CD4-positive, alpha-beta memory T cell (primary cell): Measurements from ENCODE around the gene GADL1. TPM values are rescaled to one million over a fixed set of nuclear protein-coding genes. Genes with fewer than 3 reads are reported as not detected.

ENCODE experiments used
- CTCF ChIA-PET: fragments of 350-600 bp; sonication (Branson Sonifier 250); formaldehyde crosslinking; loops from one replicate; lab custom pipeline; 2021; ENCODE audit warnings: inconsistent platforms; ENCODE audit not compliant: partially characterized antibody; lab: Charles Lee
- POLR2A ChIA-PET: fragments of 350-600 bp; sonication (Branson Sonifier 250); formaldehyde crosslinking; loops from one replicate; lab custom pipeline; 2021; ENCODE audit not compliant: partially characterized antibody; lab: Charles Lee
- DNase-seq, 5 donors: peaks; one replicate each; pipeline versions ENCODE4 v3.0.0 to v3.0.0-alpha.2; 2020 to 2022; ENCODE audit warnings: mixed read lengths in 1 of 5
- H3K27ac ChIP-seq: one replicate; pipeline ENCODE4 v1.7.0; 2013; ENCODE audit warnings: low read depth, low read length
- H3K27me3 ChIP-seq: 2 replicates; pipeline ENCODE4 v1.7.0; 2013; ENCODE audit warnings: mild to moderate bottlenecking, low read length, moderate library complexity; ENCODE audit not compliant: insufficient read depth
- H3K36me3 ChIP-seq: 2 replicates; pipeline ENCODE4 v1.7.0; 2013; ENCODE audit warnings: mild to moderate bottlenecking, low read length, moderate library complexity; ENCODE audit not compliant: insufficient read depth
- H3K4me1 ChIP-seq: 2 replicates; pipeline ENCODE4 v1.7.0; 2013; ENCODE audit warnings: mild to moderate bottlenecking, low read length, moderate library complexity; ENCODE audit not compliant: insufficient read depth
- H3K4me3 ChIP-seq, 2 donors: one replicate each; pipeline ENCODE4 v1.7.0; 2013; ENCODE audit warnings: low read length in 2 of 2, mild to moderate bottlenecking in 1 of 2
- H3K9me3 ChIP-seq, 2 donors: one replicate each; pipeline ENCODE4 v1.7.0; 2013; ENCODE audit warnings: low read length in 2 of 2, control low read depth in 1 of 2; ENCODE audit not compliant: control insufficient read depth in 1 of 2
- H3K27ac Mint-ChIP-seq, 7 donors: one replicate each; pipeline ENCODE4 v1.8.0; 2020 to 2021; ENCODE audit warnings: mixed read lengths in 7 of 7, mild to moderate bottlenecking in 6 of 7, inconsistent platforms in 3 of 7, moderate library complexity in 3 of 7
- H3K27me3 Mint-ChIP-seq, 2 donors: one replicate each; pipeline ENCODE4 v1.8.0; 2020 to 2021; ENCODE audit warnings: mixed read lengths in 2 of 2
- H3K36me3 Mint-ChIP-seq, 2 donors: one replicate each; pipeline ENCODE4 v1.8.0; 2020 to 2021; ENCODE audit warnings: mixed read lengths in 2 of 2, inconsistent platforms in 1 of 2, mild to moderate bottlenecking in 1 of 2
- H3K4me1 Mint-ChIP-seq, 4 donors: one replicate each; pipeline ENCODE4 v1.8.0; 2020 to 2021; ENCODE audit warnings: mixed read lengths in 4 of 4, mild to moderate bottlenecking in 1 of 4
- H3K4me3 Mint-ChIP-seq, 8 donors: one replicate each; pipeline ENCODE4 v1.8.0; 2020 to 2021; ENCODE audit warnings: mixed read lengths in 8 of 8, mild to moderate bottlenecking in 7 of 8, moderate library complexity in 6 of 8, inconsistent platforms in 3 of 8
- H3K9me3 Mint-ChIP-seq, 8 donors: one replicate each; pipeline ENCODE4 v1.8.0; 2020 to 2021; ENCODE audit warnings: mixed read lengths in 8 of 8, mild to moderate bottlenecking in 5 of 8, inconsistent platforms in 3 of 8, moderate library complexity in 1 of 8
- intact Hi-C: fragments of 100-400 bp; cut with micrococcal nuclease; formaldehyde crosslinking; loops from one replicate; pipeline ENCODE4 v1.15.1; 2023
- polyA plus RNA-seq, 2 donors: library from polyadenylated mRNA; unstranded; fragments of 300-500 nt; fragmentation: Illumina TruSeq; gene quantifications; one replicate each; pipeline ENCODE4 v1.2.3, GENCODE V29; 2021
- total RNA-seq, 2 experiments: library from RNA; stranded (reverse); gene quantifications; one replicate each; pipeline ENCODE4 v1.2.3, GENCODE V29; 2021

The GADL1 gene
- total and polyA plus RNA-seq, 4 experiments from 2014 or later, result not detected

DNA sequence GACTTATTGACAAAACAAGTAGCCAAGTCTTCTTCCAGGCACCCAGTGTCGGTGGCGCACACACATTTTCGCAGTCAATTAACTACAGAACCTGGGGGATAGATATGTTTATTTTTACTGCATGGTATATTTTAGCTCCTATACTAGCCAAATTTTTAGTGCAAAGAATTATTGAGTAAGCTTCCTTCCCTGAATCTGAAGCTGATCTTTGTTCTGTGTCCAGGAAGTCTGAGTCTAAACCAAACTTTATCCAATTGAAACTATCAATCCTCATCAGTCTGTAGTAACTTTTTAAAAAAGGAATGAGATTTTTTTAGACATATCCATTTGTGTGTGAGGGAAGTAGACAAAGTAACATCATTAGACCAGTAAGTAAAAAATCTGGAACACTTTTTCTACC is 133.1 kb downstream of the GADL1 start:
- intact Hi-C loops, result loop anchor here (10.0 kb wide), 1 partner anchor 773 kb away; the partner anchor contains the start of gene STT3B

DNA sequence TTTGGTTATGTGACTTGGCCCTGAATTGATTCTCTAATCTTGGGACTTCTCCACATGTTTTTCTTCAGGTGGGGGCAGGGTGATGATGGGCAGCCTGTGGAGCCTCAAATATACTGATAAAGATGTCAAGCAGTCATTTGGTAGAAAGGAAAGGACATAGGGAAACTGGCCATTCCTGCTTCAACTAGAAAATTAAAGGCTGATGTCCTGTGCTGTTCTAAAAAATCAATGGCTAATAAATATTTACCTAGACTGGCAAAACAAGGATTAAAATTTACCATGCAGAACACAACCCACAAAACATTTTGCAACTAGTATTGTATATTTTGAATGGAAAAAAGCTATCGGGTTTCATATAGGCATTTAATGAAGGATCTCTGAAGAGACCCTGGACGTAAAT is 133.7 kb downstream of the GADL1 start:
- H3K9me3 ChIP-seq, result no peaks in the 10 kb centered on the region
- DNase-seq, result no peak
- Mint-ChIP-seq H3K9me3 (no peaks in the 10 kb centered on the region), H3K27ac (no peak overlapping the region), H3K4me3 (no peak overlapping the region), H3K4me1 (no peaks in the 10 kb centered on the region), H3K36me3 (no peaks in the 10 kb centered on the region), H3K27me3 (peaks cover 0 to 4% of the 10 kb centered on the region in 2 donors)
- no peak overlapping the region for H3K27ac ChIP-seq
- intact Hi-C loops, result loop anchor here (10.0 kb wide), 1 partner anchor 774 kb away; the partner anchor contains the start of gene STT3B
- CTCF ChIA-PET, result interaction anchor here (1.4 to 4.2 kb wide), 3 partner anchors 9 to 718 kb away, joined by 4 to 31 read pairs (median 15); no protein-coding TSS in a partner anchor
- no peaks in the 10 kb centered on the region for H3K36me3 ChIP-seq
- H3K4me3 ChIP-seq, result no peak overlapping the region
- POLR2A ChIA-PET, result no interaction called here
- no peaks in the 10 kb centered on the region for H3K27me3 ChIP-seq
- no peaks in the 10 kb centered on the region for H3K4me1 ChIP-seq

More for the DNA sequence above, 133.1 kb downstream of the GADL1 start:
- ChIA-PET POLR2A (no interaction called here), CTCF (interaction anchor here (1.4 to 4.2 kb wide), 3 partner anchors 8 to 719 kb away, joined by 4 to 31 read pairs (median 15); no protein-coding TSS in a partner anchor)
- Mint-ChIP-seq H3K27me3 (peaks cover 0 to 4% of the 10 kb centered on the region in 2 donors), H3K4me3 (no peak overlapping the region), H3K4me1 (no peaks in the 10 kb centered on the region), H3K9me3 (no peaks in the 10 kb centered on the region), H3K36me3 (no peaks in the 10 kb centered on the region), H3K27ac (no peak overlapping the region)
- no peaks in the 10 kb centered on the region for H3K9me3 ChIP-seq
- no peak for DNase-seq
- no peak overlapping the region for H3K4me3 ChIP-seq
- H3K27ac ChIP-seq, result no peak overlapping the region
- H3K27me3 ChIP-seq, result no peaks in the 10 kb centered on the region
- H3K4me1 ChIP-seq, result no peaks in the 10 kb centered on the region
- no peaks in the 10 kb centered on the region for H3K36me3 ChIP-seq

DNA sequence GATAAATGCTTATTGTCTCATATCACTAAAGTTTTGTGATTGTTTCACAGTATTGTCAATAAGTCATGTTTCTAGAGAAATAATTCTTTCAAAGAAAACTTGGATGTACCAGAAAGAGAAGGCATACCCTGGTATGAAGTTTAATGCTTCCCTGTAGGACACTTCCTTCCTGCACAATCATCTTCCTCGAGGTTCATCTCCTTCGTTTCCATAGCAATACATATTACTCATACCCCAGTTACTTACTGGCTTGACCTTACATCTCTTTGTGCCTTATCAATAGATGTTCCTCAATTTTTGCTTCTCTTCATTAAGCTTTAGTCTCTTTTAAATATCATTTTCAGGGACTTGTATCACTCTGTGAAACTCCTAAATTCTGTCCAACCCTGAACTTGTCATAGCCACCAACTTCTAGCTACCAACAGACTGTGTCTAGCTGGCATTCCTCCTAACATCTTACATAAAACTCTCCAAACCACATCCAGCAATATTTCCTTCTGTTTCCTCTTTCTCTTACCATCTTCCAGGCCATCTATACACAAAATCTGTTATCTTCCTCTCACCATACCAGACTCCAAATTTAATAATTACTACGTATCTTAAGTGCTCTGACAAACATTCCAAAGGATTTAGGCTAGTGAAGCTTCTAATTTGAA is 134.3 kb downstream of the GADL1 start:
- ChIA-PET CTCF (interaction anchor here (1.3 to 4.2 kb wide), 4 partner anchors 9 to 718 kb away, joined by 3 to 31 read pairs (median 10); no protein-coding TSS in a partner anchor), POLR2A (no interaction called here)
- Mint-ChIP-seq H3K9me3 (no peaks in the 10 kb centered on the region), H3K4me3 (no peak overlapping the region), H3K36me3 (no peaks in the 10 kb centered on the region), H3K27ac (no peak overlapping the region), H3K4me1 (no peaks in the 10 kb centered on the region), H3K27me3 (peaks cover 0 to 4% of the 10 kb centered on the region in 2 donors)
- H3K36me3 ChIP-seq, result no peaks in the 10 kb centered on the region
- no peaks in the 10 kb centered on the region for H3K9me3 ChIP-seq
- no peaks in the 10 kb centered on the region for H3K27me3 ChIP-seq
- no peak overlapping the region for H3K27ac ChIP-seq
- H3K4me3 ChIP-seq, result no peak overlapping the region
- H3K4me1 ChIP-seq, result no peaks in the 10 kb centered on the region
- DNase-seq, result no peak
- intact Hi-C loops, result loop anchor here (10.0 kb wide), 1 partner anchor 775 kb away; the partner anchor contains the start of gene STT3B

DNA sequence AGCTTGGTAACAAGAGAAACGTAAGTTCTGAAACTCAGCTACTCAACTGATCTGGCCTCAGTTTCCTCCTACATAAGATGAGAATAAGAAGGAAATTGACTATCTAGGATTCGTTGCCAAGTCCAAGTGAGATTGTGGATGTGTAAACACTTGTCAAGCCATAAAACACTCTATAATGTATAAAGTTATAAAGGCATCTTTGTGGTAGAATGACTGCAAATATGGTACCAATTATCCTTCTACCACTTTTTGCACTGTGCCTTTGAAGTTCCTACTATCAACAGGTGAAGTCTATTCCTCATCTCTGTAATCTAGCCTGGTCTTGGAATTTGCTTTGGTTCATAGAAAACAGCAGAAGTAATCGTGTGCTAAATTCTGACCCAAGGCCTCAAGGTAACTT is 138.2 kb downstream of the GADL1 start:
- CTCF ChIA-PET, result interaction anchor here (1.3 to 1.6 kb wide), 2 partner anchors 10 to 558 kb away, joined by 3 to 4 read pairs; no protein-coding TSS in a partner anchor
- H3K4me3 Mint-ChIP-seq, result no peak overlapping the region
- H3K27me3 Mint-ChIP-seq, result peaks cover 5 to 8% of the 10 kb centered on the region in 2 donors
- no peak overlapping the region for H3K27ac Mint-ChIP-seq
- Histone ChIP-seq H3K27me3 (no peaks in the 10 kb centered on the region), H3K36me3 (no peaks in the 10 kb centered on the region), H3K27ac (no peak overlapping the region), H3K9me3 (no peaks in the 10 kb centered on the region), H3K4me3 (no peak overlapping the region), H3K4me1 (no peaks in the 10 kb centered on the region)
- H3K9me3 Mint-ChIP-seq, result no peaks in the 10 kb centered on the region
- POLR2A ChIA-PET, result no interaction called here
- intact Hi-C loops, result no loop called here
- no peaks in the 10 kb centered on the region for H3K4me1 Mint-ChIP-seq
- no peaks in the 10 kb centered on the region for H3K36me3 Mint-ChIP-seq
- no peak for DNase-seq

DNA sequence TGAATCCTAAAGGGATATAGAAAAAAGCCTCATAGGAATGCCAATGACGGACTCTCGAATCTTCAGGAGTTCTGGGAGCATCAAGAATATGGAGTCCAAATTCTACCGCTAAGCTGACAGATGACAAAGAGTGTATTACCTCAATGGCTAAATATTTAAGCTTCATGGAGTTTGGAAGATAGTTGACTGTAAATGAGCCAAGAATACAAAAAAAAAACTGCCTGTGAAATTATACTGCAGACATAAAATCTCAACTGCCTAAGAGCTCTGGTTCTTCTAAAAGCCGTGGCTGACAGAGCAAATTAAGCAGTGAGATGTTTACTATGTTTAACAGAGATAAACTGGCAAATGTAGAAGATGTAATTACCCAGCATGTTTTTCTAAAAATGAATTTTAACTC is 140.0 kb downstream of the GADL1 start:
- no peak overlapping the region for H3K4me3 ChIP-seq
- no peaks in the 10 kb centered on the region for H3K36me3 Mint-ChIP-seq
- no peaks in the 10 kb centered on the region for H3K4me1 Mint-ChIP-seq
- no peak for DNase-seq
- CTCF ChIA-PET, result interaction anchor here (0.7 to 2.6 kb wide), 3 partner anchors 10 to 712 kb away, joined by 3 to 9 read pairs (median 7); no protein-coding TSS in a partner anchor
- no peak overlapping the region for H3K27ac Mint-ChIP-seq
- no peaks in the 10 kb centered on the region for H3K9me3 Mint-ChIP-seq
- intact Hi-C loops, result no loop called here
- no peak overlapping the region for H3K4me3 Mint-ChIP-seq
- no peak overlapping the region for H3K27ac ChIP-seq
- H3K27me3 ChIP-seq, result no peaks in the 10 kb centered on the region
- peaks cover 8% of the 10 kb centered on the region in 2 donors for H3K27me3 Mint-ChIP-seq
- POLR2A ChIA-PET, result no interaction called here
- H3K9me3 ChIP-seq, result no peaks in the 10 kb centered on the region
- H3K36me3 ChIP-seq, result no peaks in the 10 kb centered on the region
- H3K4me1 ChIP-seq, result no peaks in the 10 kb centered on the region

DNA sequence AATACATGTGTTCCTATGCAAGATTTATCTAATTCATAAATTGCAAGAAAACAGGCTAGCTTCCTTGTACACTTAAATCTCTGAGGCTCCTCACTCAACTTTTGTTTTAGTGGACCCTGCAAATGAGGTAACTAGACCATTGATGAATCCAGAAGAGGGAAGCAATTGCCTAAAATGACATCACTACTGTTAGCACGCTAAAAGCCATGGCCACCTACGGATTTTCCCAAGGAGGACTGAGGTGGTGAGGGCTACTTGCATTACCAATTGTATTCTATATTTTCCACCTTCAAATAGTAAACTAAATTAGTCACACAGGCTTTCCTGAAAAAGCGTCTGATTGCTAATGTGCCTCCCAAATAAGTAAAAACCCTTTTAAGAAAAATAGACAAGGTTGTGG is 140.7 kb downstream of the GADL1 start:
- CTCF ChIA-PET, result interaction anchor here (2.6 to 4.7 kb wide), 3 partner anchors 7 to 741 kb away, joined by 7 to 47 read pairs (median 15); no protein-coding TSS in a partner anchor

DNA sequence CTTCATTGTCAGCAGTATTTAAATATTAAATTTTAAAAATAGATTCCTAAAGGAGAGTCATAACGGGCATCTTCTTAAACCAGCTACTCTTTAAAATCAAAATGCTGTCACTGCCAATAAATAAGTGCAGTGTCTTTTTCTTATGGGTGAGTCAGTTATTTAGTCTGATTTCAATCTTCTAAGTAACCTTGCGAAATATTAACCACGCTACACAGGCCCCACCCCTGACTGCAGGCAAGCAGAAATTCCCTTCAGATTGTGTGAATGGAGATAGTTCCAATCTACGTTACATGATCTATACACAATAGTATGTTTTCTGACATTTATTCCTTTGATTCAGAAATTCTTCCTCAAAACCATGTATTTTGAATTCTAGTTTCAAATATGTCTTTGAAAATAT is 141.5 kb downstream of the GADL1 start:
- Histone ChIP-seq H3K27ac (no peak overlapping the region), H3K4me1 (no peaks in the 10 kb centered on the region), H3K4me3 (no peak overlapping the region), H3K36me3 (no peaks in the 10 kb centered on the region), H3K27me3 (no peaks in the 10 kb centered on the region), H3K9me3 (no peaks in the 10 kb centered on the region)
- H3K27ac Mint-ChIP-seq, result no peak overlapping the region
- intact Hi-C loops, result no loop called here
- CTCF ChIA-PET, result interaction anchor here (2.6 to 5.9 kb wide), 5 partner anchors 8 to 740 kb away, joined by 7 to 47 read pairs (median 15); no protein-coding TSS in a partner anchor
- no peak overlapping the region for H3K4me3 Mint-ChIP-seq
- no peak for DNase-seq
- no peaks in the 10 kb centered on the region for H3K36me3 Mint-ChIP-seq
- peaks cover 7 to 8% of the 10 kb centered on the region in 2 donors for H3K27me3 Mint-ChIP-seq
- no peaks in the 10 kb centered on the region for H3K9me3 Mint-ChIP-seq
- POLR2A ChIA-PET, result no interaction called here
- H3K4me1 Mint-ChIP-seq, result no peaks in the 10 kb centered on the region

More for the DNA sequence above, 140.7 kb downstream of the GADL1 start:
- Histone ChIP-seq H3K36me3 (no peaks in the 10 kb centered on the region), H3K27me3 (no peaks in the 10 kb centered on the region), H3K9me3 (no peaks in the 10 kb centered on the region), H3K4me3 (no peak overlapping the region), H3K27ac (no peak overlapping the region), H3K4me1 (no peaks in the 10 kb centered on the region)
- Mint-ChIP-seq H3K36me3 (no peaks in the 10 kb centered on the region), H3K27ac (no peak overlapping the region), H3K27me3 (peaks cover 8 to 10% of the 10 kb centered on the region in 2 donors), H3K4me1 (no peaks in the 10 kb centered on the region), H3K9me3 (no peaks in the 10 kb centered on the region), H3K4me3 (no peak overlapping the region)
- no peak for DNase-seq
- POLR2A ChIA-PET, result no interaction called here
- intact Hi-C loops, result no loop called here
